ENCODE results near the gene CHTF18.

The CHTF18 gene

DNA sequence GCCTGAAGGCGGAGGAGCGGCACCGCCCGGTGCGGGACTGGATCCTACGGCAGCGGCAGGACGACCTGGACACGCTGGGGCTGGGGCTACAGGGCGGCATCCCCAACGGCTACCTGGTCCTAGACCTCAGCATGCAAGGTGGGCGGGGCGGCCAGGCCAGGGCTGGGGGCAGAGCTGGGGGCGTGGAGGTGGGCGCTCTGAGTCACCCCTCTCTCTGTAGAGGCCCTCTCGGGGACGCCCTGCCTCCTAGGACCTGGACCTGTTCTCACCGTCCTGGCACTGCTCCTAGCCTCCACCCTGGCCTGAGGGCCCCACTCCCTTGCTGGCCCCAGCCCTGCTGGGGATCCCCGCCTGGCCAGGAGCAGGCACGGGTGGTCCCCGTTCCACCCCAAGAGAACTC lies 20.0 kb upstream of the CHTF18 start:
- no peaks in the 10 kb centered on the region for H3K36me3 ChIP-seq (ENCODE audit: control insufficient read depth in 1 of 2, insufficient read depth in 2 of 2, low read depth in 1 of 2, low read length in 2 of 2)
- no peak overlapping the region for H2BK12ac ChIP-seq (ENCODE audit: low read length in 2 of 2)
- H3K9ac ChIP-seq (ENCODE audit: low read length) = no peak overlapping the region
- no peak overlapping the region for H3K4me2 ChIP-seq (ENCODE audit: low read length, poor library complexity, severe bottlenecking)
- no peak for DNase-seq
- H3K14ac ChIP-seq (ENCODE audit: low read length in 2 of 2) = no peak overlapping the region
- WGBS = 89% methylated on average over 21 of the region's 21 CpGs
- no peak overlapping the region for H3K4me3 ChIP-seq (ENCODE audit: insufficient read depth in 1 of 2, low read depth in 1 of 2, low read length in 2 of 2)
- no peaks in the 10 kb centered on the region for H3K79me1 ChIP-seq (replicated peaks; ENCODE audit: low read length, poor library complexity, severe bottlenecking)
- no peak overlapping the region for H3K27ac ChIP-seq (ENCODE audit: low read length, poor library complexity, severe bottlenecking)
- H2BK120ac ChIP-seq (ENCODE audit: low read depth, low read length) = no peak overlapping the region
- H3K9me3 ChIP-seq (ENCODE audit: control insufficient read depth, low read length) = no peaks in the 10 kb centered on the region
- H3K4me1 ChIP-seq (ENCODE audit: control insufficient read depth, insufficient read depth, low read depth, low read length) = peaks cover 9% of the 10 kb centered on the region
- H3K27me3 ChIP-seq (ENCODE audit: control insufficient read depth in 1 of 2, insufficient read depth in 1 of 2, low read length in 2 of 2) = peaks cover 0 to 23% of the 10 kb centered on the region in 2 experiments
- H2BK5ac ChIP-seq (ENCODE audit: low read depth, low read length, poor library complexity, severe bottlenecking) = no peak overlapping the region
- H4K91ac ChIP-seq (ENCODE audit: low read length) = no peak overlapping the region
- H2AK5ac ChIP-seq (ENCODE audit: low read length, severe bottlenecking) = no peak overlapping the region
- no peak overlapping the region for H3K18ac ChIP-seq (ENCODE audit: low read depth in 1 of 2, low read length in 2 of 2)
- no peak overlapping the region for H3K4ac ChIP-seq (ENCODE audit: low read depth in 1 of 2, low read length in 2 of 2)
- H2BK15ac ChIP-seq (ENCODE audit: low read depth, poor library complexity, severe bottlenecking) = no peak overlapping the region
- H3K23ac ChIP-seq (ENCODE audit: low read length in 2 of 2) = no peak overlapping the region
- H4K8ac ChIP-seq (ENCODE audit: low read length) = no peak overlapping the region
- H2AFZ ChIP-seq (ENCODE audit: low read depth, low read length) = no peak overlapping the region

DNA sequence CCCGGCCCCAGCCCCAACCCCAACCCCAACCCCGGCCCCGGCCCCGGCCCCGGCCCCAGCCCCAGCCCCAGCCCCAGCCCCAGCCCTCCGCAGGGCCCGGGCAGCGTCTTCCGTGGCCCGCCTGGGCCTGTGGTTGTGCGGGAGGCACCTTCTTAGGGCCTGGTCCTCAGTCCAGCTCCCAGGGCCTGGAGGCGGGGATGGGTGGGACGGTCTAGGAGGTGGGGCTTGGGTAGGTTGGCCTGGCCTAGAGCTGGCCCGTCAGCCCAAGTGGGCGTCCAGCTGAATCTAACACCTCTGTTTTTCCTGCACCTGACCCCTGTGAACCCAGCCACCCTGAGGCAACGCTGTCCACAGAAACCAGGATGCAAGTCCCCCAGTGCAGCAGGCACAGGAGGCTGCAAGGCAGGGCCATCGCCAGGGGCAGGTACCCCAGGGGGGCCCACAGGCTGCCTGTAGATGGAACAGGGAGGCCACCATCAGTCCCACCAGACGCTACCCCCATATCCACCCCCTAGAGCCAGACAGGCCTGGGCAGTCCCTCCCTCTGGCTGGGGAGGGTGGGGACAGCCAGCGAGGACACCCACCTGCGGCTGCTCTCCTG lies 19.1 kb upstream of the CHTF18 start:
- Histone ChIP-seq H3K4me2 (ENCODE audit: low read length, poor library complexity, severe bottlenecking) (no peak overlapping the region), H3K27me3 (ENCODE audit: control insufficient read depth in 1 of 2, insufficient read depth in 1 of 2, low read length in 2 of 2) (peaks cover 0 to 19% of the 10 kb centered on the region in 2 experiments), H2BK120ac (ENCODE audit: low read depth, low read length) (no peak overlapping the region), H2AFZ (ENCODE audit: low read depth, low read length) (no peak overlapping the region), H3K36me3 (ENCODE audit: control insufficient read depth in 1 of 2, insufficient read depth in 2 of 2, low read depth in 1 of 2, low read length in 2 of 2) (no peaks in the 10 kb centered on the region), H3K14ac (ENCODE audit: low read length in 2 of 2) (no peak overlapping the region), H3K18ac (ENCODE audit: low read depth in 1 of 2, low read length in 2 of 2) (no peak overlapping the region), H2BK15ac (ENCODE audit: low read depth, poor library complexity, severe bottlenecking) (no peak overlapping the region), H4K8ac (ENCODE audit: low read length) (no peak overlapping the region), H3K27ac (ENCODE audit: low read length, poor library complexity, severe bottlenecking) (no peak overlapping the region), H2BK12ac (ENCODE audit: low read length in 2 of 2) (no peak overlapping the region), H3K4ac (ENCODE audit: low read depth in 1 of 2, low read length in 2 of 2) (no peak overlapping the region), H3K9me3 (ENCODE audit: control insufficient read depth, low read length) (no peaks in the 10 kb centered on the region), H2AK5ac (ENCODE audit: low read length, severe bottlenecking) (no peak overlapping the region), H3K79me1 (replicated peaks; ENCODE audit: low read length, poor library complexity, severe bottlenecking) (no peaks in the 10 kb centered on the region), H3K4me1 (ENCODE audit: control insufficient read depth, insufficient read depth, low read depth, low read length) (peaks cover 11% of the 10 kb centered on the region), H3K23ac (ENCODE audit: low read length in 2 of 2) (no peak overlapping the region), H3K9ac (ENCODE audit: low read length) (no peak overlapping the region), H4K91ac (ENCODE audit: low read length) (peak overlapping the region; percentile 55), H2BK5ac (ENCODE audit: low read depth, low read length, poor library complexity, severe bottlenecking) (no peak overlapping the region), H3K4me3 (ENCODE audit: insufficient read depth in 1 of 2, low read depth in 1 of 2, low read length in 2 of 2) (no peak overlapping the region)
- DNase-seq = no peak
- 80% methylated on average over 14 of the region's 20 CpGs for WGBS

DNA sequence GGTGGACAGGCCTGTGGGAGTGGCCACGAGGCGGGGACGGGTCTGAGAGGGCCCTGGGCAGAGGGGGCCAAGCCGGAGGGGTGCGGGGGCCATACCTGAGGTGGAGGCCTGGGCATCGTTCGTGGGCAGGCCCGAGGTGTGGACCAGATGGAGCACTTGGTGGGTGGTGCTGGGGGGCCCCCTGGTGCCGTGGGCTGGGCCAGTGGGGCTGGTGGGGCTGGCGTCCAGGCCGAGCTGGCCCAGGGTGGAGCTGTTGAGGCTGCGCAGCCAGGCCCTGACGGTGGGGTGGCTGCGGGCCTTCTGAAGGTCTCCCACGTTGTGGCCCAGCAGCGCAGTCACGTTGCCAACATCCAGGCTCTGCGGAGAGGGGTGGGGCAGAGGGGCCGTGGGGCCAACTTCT lies 18.5 kb upstream of the CHTF18 start:
- Histone ChIP-seq H3K4ac (ENCODE audit: low read depth in 1 of 2, low read length in 2 of 2) (no peak overlapping the region), H3K18ac (ENCODE audit: low read depth in 1 of 2, low read length in 2 of 2) (no peak overlapping the region), H3K23ac (ENCODE audit: low read length in 2 of 2) (no peak overlapping the region), H2AK5ac (ENCODE audit: low read length, severe bottlenecking) (no peak overlapping the region), H3K9ac (ENCODE audit: low read length) (no peak overlapping the region), H3K79me1 (replicated peaks; ENCODE audit: low read length, poor library complexity, severe bottlenecking) (no peaks in the 10 kb centered on the region), H2BK120ac (ENCODE audit: low read depth, low read length) (no peak overlapping the region), H3K9me3 (ENCODE audit: control insufficient read depth, low read length) (no peaks in the 10 kb centered on the region), H3K4me3 (ENCODE audit: insufficient read depth in 1 of 2, low read depth in 1 of 2, low read length in 2 of 2) (no peak overlapping the region), H3K36me3 (ENCODE audit: control insufficient read depth in 1 of 2, insufficient read depth in 2 of 2, low read depth in 1 of 2, low read length in 2 of 2) (no peaks in the 10 kb centered on the region), H2AFZ (ENCODE audit: low read depth, low read length) (no peak overlapping the region), H2BK15ac (ENCODE audit: low read depth, poor library complexity, severe bottlenecking) (no peak overlapping the region), H2BK12ac (ENCODE audit: low read length in 2 of 2) (no peak overlapping the region), H3K4me2 (ENCODE audit: low read length, poor library complexity, severe bottlenecking) (no peak overlapping the region), H2BK5ac (ENCODE audit: low read depth, low read length, poor library complexity, severe bottlenecking) (no peak overlapping the region), H3K4me1 (ENCODE audit: control insufficient read depth, insufficient read depth, low read depth, low read length) (peaks cover 16% of the 10 kb centered on the region), H4K8ac (ENCODE audit: low read length) (no peak overlapping the region), H3K27me3 (ENCODE audit: control insufficient read depth in 1 of 2, insufficient read depth in 1 of 2, low read length in 2 of 2) (peaks cover 0 to 19% of the 10 kb centered on the region in 2 experiments), H3K27ac (ENCODE audit: low read length, poor library complexity, severe bottlenecking) (no peak overlapping the region), H4K91ac (ENCODE audit: low read length) (no peak overlapping the region), H3K14ac (ENCODE audit: low read length in 2 of 2) (no peak overlapping the region)
- DNase-seq = no peak
- WGBS = 86% methylated on average over 16 of the region's 19 CpGs

DNA sequence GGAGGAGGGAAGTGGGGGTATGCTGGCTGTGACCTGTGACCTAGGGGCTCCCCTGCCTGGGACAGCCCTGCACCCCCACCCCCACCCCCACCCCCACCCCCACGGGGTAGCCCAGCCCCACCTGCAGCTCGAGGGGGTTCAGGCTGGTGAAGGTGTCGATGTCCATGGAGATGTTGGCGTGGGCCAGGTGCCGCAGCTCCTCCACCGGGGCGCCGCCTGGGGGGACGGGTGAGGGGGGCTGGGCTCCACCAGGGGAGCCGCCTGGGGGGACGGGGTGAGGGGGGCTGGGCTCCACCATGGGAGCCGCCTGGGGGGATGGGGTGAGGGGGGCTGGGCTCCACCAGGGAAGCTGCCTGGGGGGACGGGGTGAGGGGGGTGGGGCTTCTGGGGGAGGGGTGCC lies 18.0 kb upstream of the CHTF18 start:
- H3K4ac ChIP-seq (ENCODE audit: low read depth in 1 of 2, low read length in 2 of 2) = no peak overlapping the region
- no peak overlapping the region for H3K4me2 ChIP-seq (ENCODE audit: low read length, poor library complexity, severe bottlenecking)
- DNase-seq = no peak
- no peak overlapping the region for H3K18ac ChIP-seq (ENCODE audit: low read depth in 1 of 2, low read length in 2 of 2)
- H3K9ac ChIP-seq (ENCODE audit: low read length) = no peak overlapping the region
- no peak overlapping the region for H2BK5ac ChIP-seq (ENCODE audit: low read depth, low read length, poor library complexity, severe bottlenecking)
- no peaks in the 10 kb centered on the region for H3K79me1 ChIP-seq (replicated peaks; ENCODE audit: low read length, poor library complexity, severe bottlenecking)
- H4K91ac ChIP-seq (ENCODE audit: low read length) = no peak overlapping the region
- no peak overlapping the region for H2BK12ac ChIP-seq (ENCODE audit: low read length in 2 of 2)
- H3K4me3 ChIP-seq (ENCODE audit: insufficient read depth in 1 of 2, low read depth in 1 of 2, low read length in 2 of 2) = no peak overlapping the region
- no peak overlapping the region for H3K14ac ChIP-seq (ENCODE audit: low read length in 2 of 2)
- no peak overlapping the region for H2BK120ac ChIP-seq (ENCODE audit: low read depth, low read length)
- H3K27me3 ChIP-seq (ENCODE audit: control insufficient read depth in 1 of 2, insufficient read depth in 1 of 2, low read length in 2 of 2) = peaks cover 0 to 21% of the 10 kb centered on the region in 2 experiments
- H3K9me3 ChIP-seq (ENCODE audit: control insufficient read depth, low read length) = no peaks in the 10 kb centered on the region
- no peak overlapping the region for H2BK15ac ChIP-seq (ENCODE audit: low read depth, poor library complexity, severe bottlenecking)
- H3K36me3 ChIP-seq (ENCODE audit: control insufficient read depth in 1 of 2, insufficient read depth in 2 of 2, low read depth in 1 of 2, low read length in 2 of 2) = no peaks in the 10 kb centered on the region
- 100% methylated on average over 5 of the region's 13 CpGs for WGBS
- no peak overlapping the region for H4K8ac ChIP-seq (ENCODE audit: low read length)
- no peak overlapping the region for H2AK5ac ChIP-seq (ENCODE audit: low read length, severe bottlenecking)
- H3K23ac ChIP-seq (ENCODE audit: low read length in 2 of 2) = no peak overlapping the region
- H3K4me1 ChIP-seq (ENCODE audit: control insufficient read depth, insufficient read depth, low read depth, low read length) = peaks cover 17% of the 10 kb centered on the region
- no peak overlapping the region for H3K27ac ChIP-seq (ENCODE audit: low read length, poor library complexity, severe bottlenecking)
- H2AFZ ChIP-seq (ENCODE audit: low read depth, low read length) = no peak overlapping the region
